Muscle of arm (tissue), 12 donors: ENCODE data around the gene TTLL11. TPM values are rescaled to one million over a fixed set of nuclear protein-coding genes. Genes with fewer than 3 reads are reported as not detected.
"Not testable (repeated sequence)": the region's sequence is repeated elsewhere in the genome, so short reads cannot be mapped to it uniquely, and the experiment has no call there.

Experiments
- DNase-seq: peaks from one replicate; pipeline ENCODE4 v3.0.0-alpha.2; 2013
- polyA plus RNA-seq, 12 donors: library from polyadenylated mRNA; unstranded; fragments of 120-200 nt; gene quantifications; one replicate each; pipeline ENCODE4 v1.2.1, GENCODE V29; 2013; ENCODE audit not compliant: insufficient read length in 12 of 12

Gene TTLL11
- polyA plus RNA-seq, 12 donors: 13.0 to 36.5 (median 27.4) TPM; not detected in 1

- no peak for DNase-seq
These were observed 84.5 kb downstream of the TTLL11 start for GRCh38 chr9:122008559-122008958.

- DNase-seq: no peak
These were observed 85.3 kb downstream of the TTLL11 start for GRCh38 chr9:122007837-122008236.

- no peak for DNase-seq
These were observed 87.5 kb downstream of the TTLL11 start for GRCh38 chr9:122005597-122005996.

GRCh38 chr9:122004589-122004988 is 88.5 kb downstream of the TTLL11 start:
- no peak for DNase-seq

- no peak for DNase-seq
These were observed 91.5 kb downstream of the TTLL11 start for GRCh38 chr9:122001491-122002201.

DNA sequence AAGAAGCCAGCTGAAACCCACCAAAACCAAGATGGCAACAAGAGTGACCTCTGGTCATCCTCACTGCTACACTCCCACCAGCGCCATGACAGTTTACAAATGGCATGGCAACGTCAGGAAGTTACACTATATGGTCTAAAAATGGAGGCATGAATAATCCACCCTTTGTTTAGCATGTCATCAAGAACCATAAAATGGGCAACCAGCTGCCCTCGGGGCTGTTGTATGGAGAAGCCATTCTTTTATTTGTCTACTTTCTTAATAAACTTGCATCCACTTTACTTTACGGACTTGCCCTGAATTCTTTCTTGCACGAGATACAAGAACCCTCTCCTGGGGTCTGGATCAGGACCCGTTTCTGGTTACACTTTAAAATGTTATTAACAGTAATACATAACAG is 92.6 kb downstream of the TTLL11 start:
- not testable (repeated sequence) for DNase-seq

DNA sequence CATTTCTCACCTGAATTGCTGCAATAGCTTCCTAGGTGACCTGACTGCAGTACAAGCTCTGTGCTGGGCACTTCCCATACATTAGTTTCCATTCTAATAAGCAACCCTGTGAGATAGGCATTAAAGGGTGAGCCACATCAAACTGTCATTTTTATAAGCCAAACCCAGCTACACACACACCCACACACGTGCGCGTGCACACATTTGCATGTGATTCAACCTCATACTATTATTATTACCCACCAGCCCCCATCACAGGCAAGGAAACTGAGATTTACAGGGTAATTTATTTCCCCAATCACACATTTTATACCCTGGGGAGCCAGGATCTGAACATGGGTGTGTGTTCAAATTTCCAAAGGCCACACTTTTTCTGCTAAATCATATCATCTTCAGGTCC is 93.6 kb downstream of the TTLL11 start:
- DNase-seq: no peak

GRCh38 chr9:121998513-121999049 is 94.5 kb downstream of the TTLL11 start:
- DNase-seq: no peak

DNA sequence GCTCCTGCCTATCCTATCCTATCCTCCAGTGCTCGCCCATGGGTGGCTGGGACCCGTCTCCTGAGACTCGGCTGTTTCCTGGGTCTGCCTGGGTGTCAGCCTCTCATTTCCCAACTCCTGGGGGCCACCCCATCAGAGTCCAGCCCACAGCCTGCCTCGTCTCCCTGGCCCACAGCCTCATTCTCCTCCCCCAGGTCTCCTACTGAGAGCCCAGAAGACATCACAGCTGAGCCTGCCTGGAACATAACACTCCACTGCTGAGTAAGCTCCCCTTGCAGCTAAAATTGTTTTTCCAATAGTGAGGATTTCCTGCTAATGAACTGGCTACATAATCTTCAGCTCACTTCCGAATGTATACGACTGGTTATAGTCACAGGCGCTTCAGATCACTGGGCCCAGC is 95.3 kb downstream of the TTLL11 start:
- DNase-seq: peak; percentile 64

- no peak for DNase-seq
These were observed 96.3 kb downstream of the TTLL11 start for GRCh38 chr9:121996783-121997182.

- DNase-seq: no peak
These were observed 97.1 kb downstream of the TTLL11 start for GRCh38 chr9:121995997-121996396.

- DNase-seq: peak; percentile 76
These were observed 100.4 kb downstream of the TTLL11 start for GRCh38 chr9:121992571-121993212.

DNA sequence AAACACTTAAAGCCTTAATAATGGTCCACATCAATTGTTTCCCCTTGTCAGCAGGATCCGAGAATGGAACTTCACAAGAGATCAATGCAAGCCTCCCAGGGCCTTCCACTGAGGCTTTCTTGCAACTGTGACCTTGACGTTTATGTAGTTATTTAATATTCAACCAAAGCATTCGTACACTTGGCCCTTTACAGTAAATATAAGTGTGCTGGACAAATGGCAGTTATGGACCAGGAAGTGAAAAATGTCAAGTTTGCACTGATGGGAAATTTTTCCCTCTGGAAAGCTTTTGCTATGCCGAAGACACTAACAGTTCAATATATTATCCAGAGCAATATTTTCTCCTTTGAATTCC is 101.8 kb downstream of the TTLL11 start:
- DNase-seq: no peak

- no peak for DNase-seq
These were observed 102.4 kb downstream of the TTLL11 start for GRCh38 chr9:121990600-121991306.

DNA sequence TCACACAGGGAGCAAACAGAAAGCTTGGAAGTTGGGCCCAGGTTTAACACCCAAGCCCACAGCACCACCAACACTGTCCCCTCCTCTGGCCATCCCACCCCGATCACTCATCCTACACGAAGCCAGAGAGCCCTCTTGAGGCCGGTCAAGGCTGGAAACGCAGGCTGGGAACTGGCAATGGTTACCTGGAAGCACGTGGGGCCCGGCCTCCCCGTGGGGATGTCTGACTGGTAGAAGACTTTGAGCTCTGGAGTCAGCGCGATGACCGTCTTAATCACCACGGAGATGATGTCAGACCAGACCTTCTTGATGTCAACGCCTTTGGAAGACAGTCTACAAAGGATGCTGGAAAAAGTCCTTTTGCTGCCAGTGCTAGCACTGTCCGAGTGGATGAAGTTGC is 104.1 kb downstream of the TTLL11 start:
- DNase-seq: no peak

- no peak for DNase-seq
These were observed 105.8 kb downstream of the TTLL11 start for GRCh38 chr9:121987314-121987713.

DNA sequence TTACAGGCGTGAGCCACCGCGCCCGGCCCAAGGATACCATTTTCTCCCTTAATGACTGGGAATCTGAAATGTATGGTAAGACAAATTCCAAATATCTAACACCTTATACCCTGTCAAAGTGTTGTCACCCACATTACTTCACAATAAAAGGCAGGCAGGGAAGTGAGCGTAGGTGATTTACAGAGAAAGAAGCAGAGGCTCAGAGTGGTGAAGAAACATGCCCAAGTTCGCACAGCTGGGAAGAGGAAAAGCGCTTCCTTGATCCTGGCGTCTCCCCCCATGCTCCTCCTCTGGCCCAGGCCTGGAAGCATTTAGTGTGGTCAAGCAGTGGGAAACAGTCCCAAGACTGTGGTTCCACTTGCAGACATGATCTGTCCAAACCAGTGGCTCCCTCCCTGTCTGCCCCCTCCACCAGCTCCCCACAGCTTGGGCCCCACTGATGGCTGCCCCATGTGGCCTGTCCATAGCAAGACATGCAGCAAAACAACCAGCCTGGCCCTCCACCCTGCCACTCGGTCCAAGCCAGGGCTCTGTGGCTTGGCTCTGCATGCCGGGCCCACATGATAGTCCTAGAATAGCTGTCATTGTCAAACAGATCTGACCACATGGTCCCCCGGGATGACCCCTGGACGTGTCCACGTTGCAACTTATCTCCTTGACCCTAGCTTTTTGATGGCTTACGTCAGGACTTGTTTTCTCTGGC is 107.2 kb downstream of the TTLL11 start:
- no peak for DNase-seq

GRCh38 chr9:121984726-121985402 is 108.2 kb downstream of the TTLL11 start:
- DNase-seq: no peak

DNA sequence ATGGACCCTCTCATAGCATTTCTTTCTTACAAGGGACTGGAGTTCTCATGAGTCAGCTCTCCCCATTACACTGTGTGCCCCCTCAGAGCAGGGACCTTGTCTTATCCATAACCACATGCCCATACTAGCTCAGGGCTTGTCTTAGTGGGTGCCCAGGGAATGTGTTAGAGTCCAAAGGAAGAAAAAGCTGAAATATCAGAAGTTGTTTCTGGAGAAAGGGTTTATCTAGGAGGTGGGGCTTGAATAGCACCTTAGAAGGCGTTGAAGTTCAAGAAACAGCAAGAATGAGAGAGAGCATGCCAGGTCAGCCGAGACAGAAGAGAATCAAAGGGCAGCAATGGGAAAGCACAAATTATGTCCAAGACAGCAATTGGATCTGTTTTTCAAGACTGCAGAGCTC is 109.4 kb downstream of the TTLL11 start:
- no peak for DNase-seq

GRCh38 chr9:121981118-121981883 is 111.8 kb downstream of the TTLL11 start:
- no peak for DNase-seq

DNA sequence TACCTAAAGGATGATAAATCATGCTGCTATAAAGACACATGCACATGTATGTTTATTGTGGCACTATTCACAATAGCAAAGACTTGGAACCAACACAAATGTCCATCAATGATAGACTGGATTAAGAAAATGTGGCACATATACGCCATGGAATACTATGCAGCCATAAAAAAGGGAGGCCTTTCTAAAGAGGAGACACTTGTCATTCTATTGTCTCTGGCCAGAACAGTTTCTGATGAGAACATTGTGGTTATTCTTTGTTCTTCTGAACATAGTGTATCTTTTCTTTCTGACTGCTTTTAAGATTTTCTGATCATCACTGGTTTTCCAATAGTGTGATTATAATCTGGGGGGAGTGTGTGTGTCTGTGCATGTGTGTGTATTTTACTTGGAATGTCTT is 112.4 kb downstream of the TTLL11 start:
- DNase-seq: not testable (repeated sequence)
